EL (cell line): ENCODE results near the gene RAB26.
"Not testable (repeated sequence)": the region's sequence is repeated elsewhere in the genome, so short reads cannot be mapped to it uniquely, and the experiment has no call there.

Experiments used
- DNase-seq: peaks from one replicate; pipeline ENCODE4 v3.0.0-alpha.2; 2016

The RAB26 gene

GRCh38 chr16:2199095-2199494, 50.7 kb downstream of the RAB26 start:
- no peak for DNase-seq

GRCh38 chr16:2199621-2200139, 51.3 kb downstream of the RAB26 start:
- no peak for DNase-seq

- no peak for DNase-seq
Measured at GRCh38 chr16:2200313-2200712, 51.9 kb downstream of the RAB26 start.

DNA sequence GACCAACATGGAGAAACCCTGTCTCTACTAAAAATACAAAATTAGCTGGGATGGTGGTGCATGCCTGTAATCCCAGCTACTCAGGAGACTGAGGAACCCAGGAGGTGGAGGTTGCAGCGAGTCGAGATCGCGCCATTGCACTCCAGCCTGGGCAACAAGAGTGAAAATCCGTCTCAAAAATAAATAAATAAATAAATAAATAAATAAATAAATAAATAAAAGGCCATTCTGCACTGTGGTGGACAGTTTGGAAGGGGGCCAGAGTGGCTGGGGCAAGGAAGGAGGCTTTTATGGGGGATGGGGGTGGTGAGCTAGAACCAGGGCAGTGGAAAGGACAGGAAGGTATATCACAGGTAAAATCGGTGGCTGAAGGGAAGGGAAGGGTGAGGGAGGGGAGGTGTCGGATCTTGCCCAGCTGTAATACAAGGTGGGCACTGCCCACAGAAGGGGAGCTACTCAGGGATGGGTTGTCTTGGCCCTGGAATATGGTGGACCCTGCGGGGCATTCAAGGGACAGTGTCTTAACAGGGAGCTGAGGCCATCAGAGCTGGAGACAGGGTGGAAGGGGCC, 54.8 kb downstream of the RAB26 start:
- not testable (repeated sequence) for DNase-seq
